Activated CD8-positive, alpha-beta memory T cell treated with anti-CD3 and anti-CD28 coated beads, Interleukin-2, amount 10 ng/mL, durations not matched to agents 7 days and 5 days (primary cell): Measurements from ENCODE around the gene ATXN1. TPM values are rescaled to one million over a fixed set of nuclear protein-coding genes. Genes with fewer than 3 reads are reported as not detected.
A peak's percentile ranks its signal among the peaks of the same experiment; 100 is the strongest.
"Not testable (repeated sequence)": the region's sequence is repeated elsewhere in the genome, so short reads cannot be mapped to it uniquely, and the experiment has no call there.

Experiments used
- ATAC-seq: fragments of 150-1000 bp; cut with Tn5 transposase; one replicate; pipeline ENCODE4 v1.10.0; 2021; ENCODE audit warnings: moderate library complexity
- CTCF ChIA-PET: fragments of 350-600 bp; sonication (Branson Sonifier 250); formaldehyde crosslinking; loops from one replicate; lab custom pipeline; 2021; ENCODE audit warnings: antibody characterized with exemption; lab: Charles Lee
- DNase-seq: peaks from one replicate; pipeline ENCODE4 v3.0.0-alpha.2; 2020
- H3K27ac Mint-ChIP-seq: one replicate; pipeline ENCODE4 v1.8.0; 2021; ENCODE audit warnings: mild to moderate bottlenecking, mixed read lengths
- H3K27me3 Mint-ChIP-seq: one replicate; pipeline ENCODE4 v1.8.0; 2021; ENCODE audit warnings: mixed read lengths
- H3K36me3 Mint-ChIP-seq: one replicate; pipeline ENCODE4 v1.8.0; 2021; ENCODE audit warnings: mild to moderate bottlenecking, mixed read lengths
- H3K4me1 Mint-ChIP-seq: one replicate; pipeline ENCODE4 v1.8.0; 2021; ENCODE audit warnings: mixed read lengths
- H3K4me3 Mint-ChIP-seq: one replicate; pipeline ENCODE4 v1.8.0; 2021; ENCODE audit warnings: mild to moderate bottlenecking, moderate library complexity, mixed read lengths
- H3K9me3 Mint-ChIP-seq: one replicate; pipeline ENCODE4 v1.8.0; 2022; ENCODE audit warnings: low read depth, mixed read lengths
- total RNA-seq, 2 experiments: library from RNA; stranded (reverse); gene quantifications; one replicate each; pipeline ENCODE4 v1.2.3, GENCODE V29; 2021

Gene ATXN1
- total RNA-seq, 2 experiments from 2014 or later = 84.6 to 117 TPM

- H3K36me3 Mint-ChIP-seq = no peaks in the 10 kb centered on the region
- no peak overlapping the region for H3K4me3 Mint-ChIP-seq
- CTCF ChIA-PET = interaction anchor here (1.2 to 1.7 kb wide), 3 partner anchors 11 to 36 kb away, joined by 3 to 5 read pairs (median 3); no protein-coding TSS in a partner anchor
- peaks cover 11% of the 10 kb centered on the region for H3K4me1 Mint-ChIP-seq
- H3K27ac Mint-ChIP-seq = no peak overlapping the region
- ATAC-seq (no peak), DNase-seq (no peak)
- no peaks in the 10 kb centered on the region for H3K27me3 Mint-ChIP-seq
- H3K9me3 Mint-ChIP-seq = no peaks in the 10 kb centered on the region
Observed at GRCh38 chr6:16274885-16275589, 486.2 kb downstream of the ATXN1 start.

GRCh38 chr6:16274483-16274882 is 486.8 kb downstream of the ATXN1 start:
- H3K27ac Mint-ChIP-seq = no peak overlapping the region
- DNase-seq = no peak
- H3K36me3 Mint-ChIP-seq = no peaks in the 10 kb centered on the region
- H3K4me1 Mint-ChIP-seq = peaks cover 11% of the 10 kb centered on the region
- no peaks in the 10 kb centered on the region for H3K9me3 Mint-ChIP-seq
- CTCF ChIA-PET = interaction anchor here (1.2 to 1.7 kb wide), 3 partner anchors 11 to 36 kb away, joined by 3 to 5 read pairs (median 3); no protein-coding TSS in a partner anchor
- no peak overlapping the region for H3K4me3 Mint-ChIP-seq
- ATAC-seq = no peak
- H3K27me3 Mint-ChIP-seq = no peaks in the 10 kb centered on the region

GRCh38 chr6:16273256-16273655 is 488.0 kb downstream of the ATXN1 start:
- CTCF ChIA-PET = interaction anchor here (0.8 kb wide), 1 partner anchor 42 kb away, joined by 3 read pairs; no protein-coding TSS in a partner anchor
- no peaks in the 10 kb centered on the region for H3K27me3 Mint-ChIP-seq
- DNase-seq (no peak), ATAC-seq (peak; percentile 33)
- H3K36me3 Mint-ChIP-seq = no peaks in the 10 kb centered on the region
- no peak overlapping the region for H3K27ac Mint-ChIP-seq
- no peak overlapping the region for H3K4me3 Mint-ChIP-seq
- no peaks in the 10 kb centered on the region for H3K9me3 Mint-ChIP-seq
- H3K4me1 Mint-ChIP-seq = peaks cover 11% of the 10 kb centered on the region

GRCh38 chr6:16272201-16272600 is 489.1 kb downstream of the ATXN1 start:
- Mint-ChIP-seq H3K4me1 (peaks cover 6% of the 10 kb centered on the region), H3K27ac (no peak overlapping the region), H3K36me3 (no peaks in the 10 kb centered on the region), H3K27me3 (no peaks in the 10 kb centered on the region), H3K9me3 (no peaks in the 10 kb centered on the region), H3K4me3 (no peak overlapping the region)
- no peak for DNase-seq
- no peak for ATAC-seq
- CTCF ChIA-PET = interaction anchor here (0.8 kb wide), 1 partner anchor 41 kb away, joined by 3 read pairs; no protein-coding TSS in a partner anchor

GRCh38 chr6:16271428-16271827 is 489.8 kb downstream of the ATXN1 start:
- CTCF ChIA-PET = no interaction called here
- H3K4me1 Mint-ChIP-seq = peaks cover 6% of the 10 kb centered on the region
- no peaks in the 10 kb centered on the region for H3K27me3 Mint-ChIP-seq
- no peaks in the 10 kb centered on the region for H3K36me3 Mint-ChIP-seq
- no peaks in the 10 kb centered on the region for H3K9me3 Mint-ChIP-seq
- ATAC-seq (no peak), DNase-seq (no peak)
- no peak overlapping the region for H3K27ac Mint-ChIP-seq
- no peak overlapping the region for H3K4me3 Mint-ChIP-seq

GRCh38 chr6:16270178-16270794 is 491.0 kb downstream of the ATXN1 start:
- ATAC-seq = no peak
- H3K27me3 Mint-ChIP-seq = no peaks in the 10 kb centered on the region
- H3K9me3 Mint-ChIP-seq = no peaks in the 10 kb centered on the region
- CTCF ChIA-PET = no interaction called here
- DNase-seq = no peak
- no peak overlapping the region for H3K27ac Mint-ChIP-seq
- no peak overlapping the region for H3K4me3 Mint-ChIP-seq
- H3K4me1 Mint-ChIP-seq = peaks cover 6% of the 10 kb centered on the region
- no peaks in the 10 kb centered on the region for H3K36me3 Mint-ChIP-seq

GRCh38 chr6:16269442-16270070 is 491.7 kb downstream of the ATXN1 start:
- not testable (repeated sequence) for H3K27ac Mint-ChIP-seq, DNase-seq, ATAC-seq, H3K4me1 Mint-ChIP-seq, H3K27me3 Mint-ChIP-seq, H3K36me3 Mint-ChIP-seq, H3K4me3 Mint-ChIP-seq, H3K9me3 Mint-ChIP-seq
- CTCF ChIA-PET = interaction anchor here (1.0 kb wide), 1 partner anchor 62 kb away, joined by 4 read pairs; no protein-coding TSS in a partner anchor

- Mint-ChIP-seq H3K36me3 (no peaks in the 10 kb centered on the region), H3K4me3 (no peak overlapping the region), H3K27ac (no peak overlapping the region), H3K27me3 (peaks cover 9% of the 10 kb centered on the region), H3K4me1 (no peaks in the 10 kb centered on the region), H3K9me3 (no peaks in the 10 kb centered on the region)
- DNase-seq = no peak
- no peak for ATAC-seq
- CTCF ChIA-PET = no interaction called here
Observed at GRCh38 chr6:16267428-16268263, 493.6 kb downstream of the ATXN1 start.

- H3K27me3 Mint-ChIP-seq = peaks cover 9% of the 10 kb centered on the region
- H3K4me3 Mint-ChIP-seq = no peak overlapping the region
- H3K9me3 Mint-ChIP-seq = no peaks in the 10 kb centered on the region
- H3K4me1 Mint-ChIP-seq = no peaks in the 10 kb centered on the region
- H3K36me3 Mint-ChIP-seq = no peaks in the 10 kb centered on the region
- no peak for DNase-seq
- CTCF ChIA-PET = interaction anchor here (1.4 kb wide), 1 partner anchor 66 kb away, joined by 3 read pairs; no protein-coding TSS in a partner anchor
- no peak overlapping the region for H3K27ac Mint-ChIP-seq
- no peak for ATAC-seq
Observed at GRCh38 chr6:16265351-16266341, 495.6 kb downstream of the ATXN1 start.

GRCh38 chr6:16264785-16265184 is 496.5 kb downstream of the ATXN1 start:
- H3K27me3 Mint-ChIP-seq = peaks cover 9% of the 10 kb centered on the region
- no peak overlapping the region for H3K27ac Mint-ChIP-seq
- H3K9me3 Mint-ChIP-seq = no peaks in the 10 kb centered on the region
- DNase-seq (no peak), ATAC-seq (no peak)
- no peak overlapping the region for H3K4me3 Mint-ChIP-seq
- H3K36me3 Mint-ChIP-seq = no peaks in the 10 kb centered on the region
- CTCF ChIA-PET = no interaction called here
- no peaks in the 10 kb centered on the region for H3K4me1 Mint-ChIP-seq

GRCh38 chr6:16263464-16264099 is 497.7 kb downstream of the ATXN1 start:
- H3K4me3 Mint-ChIP-seq, H3K9me3 Mint-ChIP-seq, DNase-seq, H3K27ac Mint-ChIP-seq, H3K4me1 Mint-ChIP-seq, ATAC-seq, H3K36me3 Mint-ChIP-seq, CTCF ChIA-PET, H3K27me3 Mint-ChIP-seq: not testable (repeated sequence)

GRCh38 chr6:16262773-16263172 is 498.5 kb downstream of the ATXN1 start:
- H3K9me3 Mint-ChIP-seq, H3K27ac Mint-ChIP-seq, H3K4me3 Mint-ChIP-seq, CTCF ChIA-PET, H3K4me1 Mint-ChIP-seq, DNase-seq, H3K36me3 Mint-ChIP-seq, ATAC-seq: not testable (repeated sequence)
- peaks cover 11% of the 10 kb centered on the region for H3K27me3 Mint-ChIP-seq
